ENCODE results near the gene MYORG.
"Not testable (repeated sequence)": the region's sequence is repeated elsewhere in the genome, so short reads cannot be mapped to it uniquely, and the experiment has no call there.

MYORG gene

GRCh38 chr9:34368796-34369195, 7.9 kb downstream of the MYORG start:
- not testable (repeated sequence) for DNase-seq

GRCh38 chr9:34367751-34368410, 8.8 kb downstream of the MYORG start:
- not testable (repeated sequence) for DNase-seq

GRCh38 chr9:34366365-34366764, 10.3 kb downstream of the MYORG start:
- no peak for DNase-seq

GRCh38 chr9:34365282-34365681, 11.4 kb downstream of the MYORG start:
- no peak for DNase-seq

GRCh38 chr9:34363619-34364351, 12.9 kb downstream of the MYORG start:
- DNase-seq, result no peak

- no peak for DNase-seq
Observed at GRCh38 chr9:34362614-34363214, 14.0 kb downstream of the MYORG start.

GRCh38 chr9:34352957-34353356, 23.7 kb downstream of the MYORG start:
- not testable (repeated sequence) for DNase-seq

GRCh38 chr9:34352122-34352652, 24.5 kb downstream of the MYORG start:
- DNase-seq, result not testable (repeated sequence)

GRCh38 chr9:34349324-34349723, 27.4 kb downstream of the MYORG start:
- no peak for DNase-seq

GRCh38 chr9:34347800-34348158, 28.9 kb downstream of the MYORG start:
- DNase-seq, result no peak

GRCh38 chr9:34346873-34347799, 29.6 kb downstream of the MYORG start:
- no peak for DNase-seq

- no peak for DNase-seq
Observed at GRCh38 chr9:34343605-34344004, 33.1 kb downstream of the MYORG start.

- no peak for DNase-seq
Observed at GRCh38 chr9:34343090-34343489, 33.6 kb downstream of the MYORG start.

GRCh38 chr9:34341659-34342295, 34.9 kb downstream of the MYORG start:
- DNase-seq, result no peak

- DNase-seq, result no peak
Observed at GRCh38 chr9:34338665-34339385, 37.9 kb downstream of the MYORG start.

GRCh38 chr9:34338079-34338478, 38.6 kb downstream of the MYORG start:
- not testable (repeated sequence) for DNase-seq

- DNase-seq, result no peak
Observed at GRCh38 chr9:34337403-34337802, 39.3 kb downstream of the MYORG start.

GRCh38 chr9:34335376-34335775, 41.3 kb downstream of the MYORG start:
- no peak for DNase-seq

- no peak for DNase-seq
Observed at GRCh38 chr9:34334916-34335315, 41.8 kb downstream of the MYORG start.

GRCh38 chr9:34334337-34334824, 42.3 kb downstream of the MYORG start:
- DNase-seq, result no peak

GRCh38 chr9:34333836-34334235, 42.9 kb downstream of the MYORG start:
- DNase-seq, result no peak

Measured in T-helper 9 cell (primary cell).